NCI-H345 treated with DMSO at 0.1 percent for 48 hours (cell line): Measurements from ENCODE around the gene PIP5KL1.

ENCODE experiments used
- DNase-seq: peaks from one replicate; lab custom pipeline; 2025; ENCODE audit not compliant: unreplicated experiment; lab: John Stamatoyannopoulos, UW

PIP5KL1 gene, protein sequence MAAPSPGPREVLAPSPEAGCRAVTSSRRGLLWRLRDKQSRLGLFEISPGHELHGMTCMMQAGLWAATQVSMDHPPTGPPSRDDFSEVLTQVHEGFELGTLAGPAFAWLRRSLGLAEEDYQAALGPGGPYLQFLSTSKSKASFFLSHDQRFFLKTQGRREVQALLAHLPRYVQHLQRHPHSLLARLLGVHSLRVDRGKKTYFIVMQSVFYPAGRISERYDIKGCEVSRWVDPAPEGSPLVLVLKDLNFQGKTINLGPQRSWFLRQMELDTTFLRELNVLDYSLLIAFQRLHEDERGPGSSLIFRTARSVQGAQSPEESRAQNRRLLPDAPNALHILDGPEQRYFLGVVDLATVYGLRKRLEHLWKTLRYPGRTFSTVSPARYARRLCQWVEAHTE

DNA sequence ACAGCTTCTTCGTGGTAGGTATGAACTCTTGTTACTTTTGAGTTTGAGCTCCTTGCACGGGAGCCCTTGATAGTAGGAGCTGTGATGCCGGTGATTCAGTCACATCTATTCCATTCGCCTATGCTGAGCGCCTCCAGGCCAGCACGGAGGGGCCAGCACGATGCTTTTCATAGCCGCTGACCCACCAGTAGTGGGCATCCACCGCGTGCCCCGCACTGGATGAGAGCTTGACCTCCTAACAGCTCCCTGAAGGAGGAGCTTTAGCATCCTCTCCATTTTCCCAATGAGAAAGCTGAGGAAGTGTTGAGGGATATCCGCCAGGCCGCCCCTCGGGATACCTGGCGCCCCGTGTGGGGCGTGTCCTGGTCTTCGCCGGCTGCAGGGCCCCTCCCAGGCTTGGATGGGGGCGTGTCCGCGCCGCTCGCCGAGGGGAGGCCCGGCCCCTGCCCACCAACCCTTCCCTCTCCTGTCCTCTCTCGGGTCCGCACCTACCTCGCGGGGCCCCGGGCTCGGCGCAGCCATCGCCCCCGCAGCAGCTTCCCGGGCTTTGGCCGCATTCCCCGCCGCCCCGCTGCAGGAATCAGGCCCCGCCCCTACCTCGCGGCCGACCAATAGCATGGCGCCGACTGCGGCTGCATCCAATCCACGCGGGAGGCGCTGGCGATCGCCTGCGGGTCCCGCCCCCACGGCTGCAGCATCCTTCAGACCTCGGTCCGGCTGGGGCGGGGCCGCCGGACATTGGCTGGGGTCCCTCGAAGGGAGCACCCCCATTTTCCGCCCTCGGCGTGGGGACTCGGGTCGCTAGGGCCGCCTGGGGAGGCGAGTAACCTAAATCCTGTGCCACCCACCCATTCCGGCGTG is at the start of gene PIP5KL1:
Gene PIP5KL1, minus strand, starts transcription at position 547 of the 861 bp plus-strand sequence. Its CDS starts 25 bp downstream, at position 522.
- DNase-seq: peak; percentile 58

DNA sequence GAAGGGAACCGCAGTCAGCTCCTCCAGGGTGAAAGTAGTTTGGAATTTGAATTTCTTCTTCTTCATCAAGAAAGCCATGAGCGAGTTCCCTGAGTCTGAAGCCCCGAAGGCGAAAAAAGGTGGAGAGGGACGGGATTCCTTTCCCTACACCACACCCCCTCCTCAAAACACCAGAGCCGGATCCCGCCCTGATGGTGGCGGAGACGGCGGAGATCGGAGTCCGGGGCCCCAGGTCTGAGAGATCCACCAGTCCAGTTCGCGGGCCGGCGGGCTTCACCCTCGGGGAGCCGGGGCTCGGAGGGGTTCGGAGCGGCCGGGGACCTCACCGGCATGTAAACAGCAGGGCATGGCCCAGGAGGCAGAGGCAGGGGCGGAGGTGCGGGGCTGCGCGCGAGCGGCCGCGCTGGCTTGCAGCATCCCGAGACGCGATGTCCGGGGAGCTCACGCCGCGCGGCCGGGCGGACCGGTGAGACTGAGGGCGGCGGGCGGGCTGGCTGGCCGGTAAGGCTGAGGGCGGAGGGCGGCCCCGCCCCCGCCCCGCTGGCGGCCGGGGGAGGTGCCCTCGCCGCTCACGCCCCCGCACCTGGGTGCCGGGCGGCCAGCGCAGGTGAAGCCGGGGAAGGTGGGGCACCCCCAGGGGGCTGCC is 49.6 kb upstream of the PIP5KL1 start:
- peak; percentile 18 for DNase-seq

DNA sequence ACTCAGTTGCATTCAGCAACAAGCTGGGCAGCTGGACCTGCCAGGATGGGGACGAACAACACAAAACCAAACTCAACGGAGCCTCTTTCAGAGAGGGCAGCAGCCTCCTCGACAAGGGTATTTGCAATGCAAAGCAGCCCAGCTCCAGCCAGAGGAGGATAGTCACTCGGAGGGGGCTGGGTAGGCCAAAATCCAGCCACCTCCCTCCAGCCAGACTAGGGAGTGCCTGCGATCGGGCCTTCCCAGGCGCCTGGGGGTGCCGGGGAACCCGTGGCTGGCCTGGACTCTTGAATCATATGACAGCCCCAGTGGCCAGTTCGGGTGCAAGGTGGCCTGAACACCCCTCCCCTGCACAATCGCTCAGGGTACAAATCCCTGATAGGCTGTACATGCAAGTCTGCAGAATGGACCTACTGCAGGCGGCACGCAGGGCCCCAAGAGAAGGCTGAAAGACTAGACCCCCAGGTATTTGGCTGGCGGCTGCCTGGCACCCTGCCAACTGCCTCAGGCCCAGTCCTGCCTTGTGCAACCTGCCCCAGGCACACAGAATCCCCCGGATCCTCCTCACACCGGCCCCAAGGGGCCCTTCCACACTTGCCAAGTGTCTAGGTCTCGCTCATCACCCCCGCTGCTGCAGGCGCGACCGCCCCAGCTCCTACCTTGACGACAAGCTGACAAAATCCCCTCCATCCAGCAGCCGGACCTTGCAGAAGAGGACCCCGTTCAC is 48.9 kb upstream of the PIP5KL1 start:
- peak; percentile 47 for DNase-seq

DNA sequence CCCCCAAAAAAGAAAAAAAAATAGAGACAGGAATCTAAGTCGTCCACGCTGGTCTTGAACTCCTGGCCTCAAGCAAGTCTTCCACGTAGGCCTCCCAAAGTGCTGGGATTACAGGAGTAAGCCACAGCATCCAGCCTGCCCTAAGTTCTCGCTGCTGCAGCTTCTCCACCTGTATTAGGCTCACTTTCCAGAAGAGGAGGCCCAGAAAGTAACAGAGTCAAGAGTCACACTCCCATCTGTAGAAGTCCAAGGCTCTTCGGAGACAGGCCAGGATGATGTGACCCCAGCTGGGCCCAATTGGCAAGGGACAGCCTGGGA is 48.4 kb upstream of the PIP5KL1 start:
- DNase-seq: no peak

DNA sequence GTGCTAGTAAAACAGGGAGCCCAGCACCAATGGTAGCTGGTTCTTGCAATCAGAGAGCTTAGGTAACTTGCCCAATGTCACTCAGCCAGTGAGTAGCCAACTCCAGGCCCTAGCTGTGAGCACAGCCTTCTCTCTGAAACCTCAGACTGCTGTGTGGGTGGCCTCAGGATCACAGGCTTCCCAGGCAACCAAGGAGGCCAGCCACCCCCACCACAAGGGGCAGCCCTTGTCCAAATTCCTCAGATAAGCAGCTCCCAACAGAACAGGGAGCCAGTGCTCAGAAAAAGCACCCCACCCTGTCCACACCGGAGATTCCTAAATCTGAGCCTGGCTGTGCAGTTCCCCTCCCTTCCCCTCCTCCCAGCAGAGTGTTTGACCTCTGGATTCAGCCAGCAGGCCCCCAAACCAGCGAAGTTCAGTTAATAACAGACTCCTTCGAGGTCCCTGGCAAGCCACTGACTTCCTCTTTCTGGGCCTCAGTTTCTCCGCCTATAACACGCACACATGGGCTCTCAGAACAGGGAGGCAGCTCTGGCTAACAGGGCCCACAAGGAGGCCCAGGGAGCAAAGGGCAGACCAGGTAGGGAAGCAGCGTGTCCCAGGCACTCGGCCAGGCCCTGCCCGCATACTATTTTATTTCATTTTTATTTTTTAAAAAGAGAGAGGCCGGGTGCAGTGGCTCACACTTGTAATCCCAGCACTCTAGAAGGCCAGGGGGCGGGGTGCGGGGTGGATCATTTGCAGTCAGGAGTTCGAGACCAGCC is 47.5 kb upstream of the PIP5KL1 start:
- no peak for DNase-seq

DNA sequence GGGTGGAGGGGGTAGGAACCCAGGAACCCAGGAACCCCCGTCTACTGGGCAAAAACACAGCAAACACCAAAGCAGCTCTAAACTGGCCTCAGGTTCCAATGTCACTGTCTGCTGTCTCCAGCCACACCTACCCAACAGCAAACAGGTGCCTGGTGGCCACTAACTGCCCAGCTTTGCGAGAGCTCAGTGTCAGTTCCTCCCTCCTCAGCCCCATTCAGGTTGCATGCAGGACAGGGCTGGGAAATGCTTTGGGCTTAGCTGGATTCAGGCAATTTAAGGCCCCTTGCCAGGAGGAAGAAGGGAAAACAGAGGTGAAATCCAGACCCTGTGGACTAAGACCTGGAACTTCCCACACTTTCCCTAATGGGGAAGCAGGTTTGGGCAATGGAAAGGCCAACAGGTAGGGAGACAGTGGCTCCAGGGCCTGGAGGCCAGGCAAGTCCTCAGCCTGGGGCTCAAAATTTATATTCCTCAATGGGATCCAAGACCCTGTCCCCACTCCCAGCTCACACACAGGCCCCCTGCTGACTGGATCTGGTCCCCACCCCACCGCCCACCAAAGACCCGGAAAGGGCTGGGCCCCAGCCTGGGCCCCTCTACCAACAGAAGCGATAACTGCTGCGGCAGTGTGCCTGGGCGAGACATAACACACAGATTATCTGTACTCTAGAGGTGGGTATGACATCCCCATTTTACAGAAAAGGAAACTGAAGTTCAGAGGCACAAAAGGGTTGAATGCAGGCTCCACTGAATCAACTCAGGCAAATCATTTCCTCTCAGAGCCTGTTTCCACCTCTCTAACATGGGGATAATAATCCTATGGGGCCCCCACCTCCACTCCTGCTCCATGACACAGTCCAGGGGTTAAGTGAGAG is 46.7 kb upstream of the PIP5KL1 start:
- no peak for DNase-seq

DNA sequence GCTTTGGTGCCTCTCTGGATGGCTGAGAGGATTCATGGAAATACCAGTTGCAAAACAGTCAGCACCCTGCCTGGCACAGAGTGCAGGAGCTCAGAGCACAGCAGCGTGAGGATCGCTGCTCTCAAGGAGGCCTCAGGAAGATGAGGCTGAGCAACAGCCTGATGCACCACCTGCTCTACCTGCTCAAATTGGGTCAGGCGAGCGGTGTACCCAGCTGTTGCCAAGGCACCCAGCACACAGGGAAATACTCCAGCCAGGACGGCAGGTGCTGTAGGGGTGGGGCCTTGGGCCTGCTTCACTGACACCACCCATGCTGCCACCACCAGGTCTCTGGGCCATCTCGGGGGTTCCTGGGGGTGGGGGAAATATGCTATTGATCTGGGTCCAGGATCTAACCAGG is 45.9 kb upstream of the PIP5KL1 start:
- peak; percentile 78 for DNase-seq

DNA sequence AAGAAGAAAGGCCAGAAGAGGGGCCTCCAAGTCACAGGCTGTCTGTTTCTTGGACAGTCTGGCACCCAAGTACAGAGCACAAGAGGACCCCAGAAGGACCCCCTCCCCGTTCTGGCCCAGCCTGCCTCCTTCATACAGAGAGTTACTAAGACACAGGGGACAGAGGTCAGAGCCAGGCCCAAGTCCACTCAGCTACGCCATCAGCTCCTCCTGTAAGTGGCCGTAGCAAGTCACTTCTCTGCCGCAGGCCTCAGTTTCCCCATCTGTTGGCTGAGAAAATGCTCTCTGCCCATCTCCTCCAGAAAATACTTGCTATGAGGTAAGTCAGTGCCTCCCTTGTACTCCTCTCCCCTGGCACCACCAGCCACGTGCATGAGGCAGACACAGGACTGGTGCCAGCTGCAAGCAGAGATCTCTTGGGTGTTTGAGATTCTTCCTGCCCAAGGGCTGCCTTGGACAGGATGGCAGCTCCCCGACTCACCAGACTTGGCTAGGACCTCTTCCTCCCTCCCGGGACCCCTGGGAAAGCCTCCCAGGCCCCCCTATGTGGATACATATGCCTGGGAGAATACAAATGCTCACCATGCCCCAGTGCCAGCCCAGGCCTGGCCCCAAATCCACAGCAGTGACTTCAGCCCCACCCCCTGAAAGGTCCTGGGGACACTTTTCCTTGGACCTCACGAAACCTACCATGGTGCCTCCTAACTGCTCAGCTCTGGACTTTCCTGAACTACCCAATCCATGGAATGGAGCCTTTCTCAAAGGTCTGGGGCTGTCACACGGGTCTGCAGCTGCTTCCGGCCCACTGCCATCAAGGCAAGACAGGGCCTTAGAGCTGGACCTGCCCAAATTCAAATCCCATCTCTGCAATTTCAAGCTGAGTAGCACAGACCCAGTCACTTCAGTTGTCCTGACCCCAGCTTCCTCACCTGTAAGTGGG is 45.1 kb upstream of the PIP5KL1 start:
- DNase-seq: no peak

DNA sequence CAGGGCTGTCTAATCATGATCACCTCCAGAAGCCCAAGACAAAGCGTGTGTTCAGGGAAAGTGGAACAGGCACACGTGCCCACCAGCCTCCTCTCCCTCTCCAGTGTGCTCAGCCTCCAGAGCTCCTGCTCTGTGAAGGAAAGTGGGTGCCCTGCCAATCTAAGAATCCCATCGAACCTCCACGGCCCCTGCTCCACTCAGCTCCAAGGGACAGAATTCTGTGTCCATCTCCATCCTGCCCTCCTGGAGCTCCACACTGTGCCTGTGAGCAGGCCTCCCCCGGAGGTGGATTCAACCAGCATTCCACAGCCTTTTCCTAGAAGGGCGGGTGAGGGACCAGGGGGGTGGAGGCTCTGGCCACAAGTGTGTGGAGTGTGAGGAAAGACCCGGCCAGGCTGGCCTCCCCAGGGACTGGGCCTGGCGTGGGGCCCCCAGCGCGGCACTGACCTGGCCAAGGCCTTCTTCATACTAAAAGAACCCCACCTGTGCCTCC is 44.2 kb upstream of the PIP5KL1 start:
- no peak for DNase-seq

DNA sequence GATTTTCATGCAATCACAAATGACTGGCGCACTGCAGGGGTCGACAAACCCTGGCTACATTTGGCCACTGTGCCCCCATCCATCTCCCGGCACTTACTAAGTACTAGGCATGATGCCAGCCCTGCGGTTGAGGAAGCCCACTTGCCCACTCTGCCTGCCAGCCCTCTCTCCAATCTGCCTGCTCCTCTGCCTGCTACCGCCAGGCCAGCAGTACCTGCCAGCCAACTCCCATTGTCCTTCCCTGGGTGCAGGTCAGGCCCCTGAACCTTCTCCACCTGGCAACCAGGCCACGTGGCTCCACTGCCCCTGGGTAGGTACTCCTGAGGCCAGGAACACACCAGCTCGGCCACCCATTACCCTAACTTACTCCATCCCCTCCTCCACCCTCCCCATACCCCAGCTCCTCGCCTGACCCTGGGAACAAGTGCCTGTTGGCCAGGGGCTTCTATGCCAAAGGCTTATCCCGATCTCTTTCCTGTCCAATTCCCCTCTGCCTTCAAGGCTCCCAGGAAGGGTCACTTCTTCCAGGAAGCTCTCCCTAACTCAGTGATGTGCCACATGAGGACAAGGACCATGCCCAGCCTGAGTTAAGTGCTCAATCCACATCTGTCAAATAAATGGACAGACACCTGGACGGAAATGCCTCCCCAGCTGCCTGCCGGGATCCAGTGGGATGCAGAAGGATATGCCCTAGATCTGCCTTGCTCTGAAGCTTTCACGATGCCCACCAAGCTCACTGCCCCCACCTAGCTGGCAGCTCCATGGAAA is 43.6 kb upstream of the PIP5KL1 start:
- no peak for DNase-seq

DNA sequence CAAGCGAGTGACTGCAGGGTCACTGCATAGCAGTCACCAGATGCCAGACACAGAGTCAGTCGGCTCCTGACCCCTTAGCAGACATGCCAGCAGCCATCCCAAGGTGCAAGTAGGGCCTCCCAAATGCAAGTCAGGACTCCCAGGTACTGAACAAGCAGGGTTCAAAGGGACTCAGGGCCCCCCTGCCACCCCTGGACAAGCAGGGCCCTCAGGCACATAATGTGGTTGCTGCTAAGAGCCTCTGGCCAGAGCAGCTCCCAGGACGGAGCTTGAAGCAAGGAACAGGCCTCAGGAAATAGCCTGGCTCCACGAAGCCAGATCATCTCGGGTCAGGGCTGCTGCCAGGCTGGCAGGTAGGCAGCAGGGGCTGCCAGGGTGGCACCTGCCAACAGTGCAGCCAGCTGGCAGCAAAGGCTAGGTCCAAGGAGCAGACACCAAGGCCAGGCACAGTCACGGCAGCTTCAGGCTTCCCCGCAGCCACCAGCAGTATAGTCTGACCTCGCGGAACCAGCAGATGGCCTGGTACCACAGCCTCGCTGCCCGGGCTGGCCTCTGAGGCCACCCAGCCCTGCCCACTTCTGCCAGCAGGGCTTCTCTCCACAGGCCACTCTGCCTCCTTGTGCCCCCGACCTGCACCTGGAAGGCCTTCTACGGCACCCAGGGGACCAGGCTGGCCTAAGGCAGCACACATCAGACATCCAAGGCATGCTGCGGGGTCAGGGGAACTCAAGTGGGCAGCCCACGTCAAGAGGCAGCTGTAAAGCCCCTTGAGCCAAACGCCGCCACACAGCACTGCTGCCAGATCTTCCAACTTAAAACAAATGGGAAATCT is 42.8 kb upstream of the PIP5KL1 start:
- no peak for DNase-seq

DNA sequence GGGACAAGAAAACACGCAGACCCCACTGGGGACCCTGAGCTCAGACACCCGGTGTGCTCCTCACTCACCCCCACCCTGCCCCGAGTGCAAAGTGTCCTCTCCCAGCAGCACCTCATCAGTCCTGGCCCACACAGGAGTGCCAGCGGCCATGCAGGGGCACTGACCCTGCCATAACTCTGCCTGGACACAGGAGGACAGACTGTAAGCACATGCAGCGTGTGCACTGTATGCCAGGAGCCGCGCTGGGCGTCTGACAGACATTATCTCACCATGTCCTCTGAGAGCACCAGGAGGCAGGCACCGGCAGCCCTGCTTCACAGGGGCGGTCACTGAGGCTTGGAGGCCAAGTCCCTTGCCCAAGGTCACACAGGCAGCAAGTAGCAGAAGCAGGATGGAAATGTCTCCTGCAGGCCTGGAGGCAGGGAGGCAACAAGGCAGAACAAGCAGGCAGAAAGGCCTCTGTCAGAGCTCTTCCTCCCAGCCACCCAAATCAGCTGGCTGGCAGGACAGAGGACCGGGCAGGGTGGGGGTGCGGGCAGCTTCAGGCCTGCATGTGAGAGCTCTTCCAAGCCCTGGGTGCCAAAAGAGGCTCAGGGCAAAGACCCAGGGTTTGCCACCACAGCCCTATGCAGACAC is 41.8 kb upstream of the PIP5KL1 start:
- no peak for DNase-seq

DNA sequence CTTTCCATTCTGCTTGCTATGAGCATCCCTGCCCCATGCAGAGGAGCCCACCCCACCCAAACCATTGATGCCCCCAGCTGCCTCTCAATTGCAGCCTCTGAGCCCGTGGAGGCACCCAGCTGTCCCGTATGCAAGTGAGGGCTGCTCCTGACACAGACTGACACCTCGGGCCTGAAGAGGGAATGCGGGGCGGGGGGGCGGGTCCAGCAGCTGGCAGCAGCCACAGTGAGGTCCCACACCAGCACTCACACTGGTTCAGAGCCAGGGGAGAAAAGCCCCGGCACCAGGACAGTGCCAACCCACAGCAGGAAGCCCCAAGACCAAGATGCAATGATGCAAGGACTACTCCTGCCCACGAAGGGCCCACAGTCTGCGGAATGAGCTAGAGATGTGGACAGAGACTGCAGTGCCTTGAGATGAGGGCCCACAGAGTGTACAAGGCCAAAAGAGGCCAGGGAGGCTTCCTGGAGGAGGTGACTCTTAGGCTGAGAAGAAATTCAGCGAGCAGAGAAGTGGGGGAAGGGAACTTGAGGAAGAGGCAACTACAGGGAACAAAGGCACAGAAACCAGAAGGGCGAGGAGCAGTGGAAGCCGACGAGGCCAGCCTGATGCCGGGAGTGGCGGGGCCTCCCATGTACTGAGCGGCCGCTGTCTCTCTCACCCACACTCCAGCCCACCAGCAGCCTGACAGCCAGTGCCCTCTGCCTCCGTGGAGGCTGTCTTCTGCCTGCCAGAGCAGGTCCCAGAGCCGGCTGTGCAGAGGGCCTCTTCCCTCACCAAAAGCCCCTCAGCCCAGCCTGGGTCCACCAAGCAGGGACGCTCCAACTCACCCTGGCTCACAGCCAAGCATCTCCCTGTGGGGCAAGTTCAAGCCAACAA is 41.0 kb upstream of the PIP5KL1 start:
- no peak for DNase-seq

DNA sequence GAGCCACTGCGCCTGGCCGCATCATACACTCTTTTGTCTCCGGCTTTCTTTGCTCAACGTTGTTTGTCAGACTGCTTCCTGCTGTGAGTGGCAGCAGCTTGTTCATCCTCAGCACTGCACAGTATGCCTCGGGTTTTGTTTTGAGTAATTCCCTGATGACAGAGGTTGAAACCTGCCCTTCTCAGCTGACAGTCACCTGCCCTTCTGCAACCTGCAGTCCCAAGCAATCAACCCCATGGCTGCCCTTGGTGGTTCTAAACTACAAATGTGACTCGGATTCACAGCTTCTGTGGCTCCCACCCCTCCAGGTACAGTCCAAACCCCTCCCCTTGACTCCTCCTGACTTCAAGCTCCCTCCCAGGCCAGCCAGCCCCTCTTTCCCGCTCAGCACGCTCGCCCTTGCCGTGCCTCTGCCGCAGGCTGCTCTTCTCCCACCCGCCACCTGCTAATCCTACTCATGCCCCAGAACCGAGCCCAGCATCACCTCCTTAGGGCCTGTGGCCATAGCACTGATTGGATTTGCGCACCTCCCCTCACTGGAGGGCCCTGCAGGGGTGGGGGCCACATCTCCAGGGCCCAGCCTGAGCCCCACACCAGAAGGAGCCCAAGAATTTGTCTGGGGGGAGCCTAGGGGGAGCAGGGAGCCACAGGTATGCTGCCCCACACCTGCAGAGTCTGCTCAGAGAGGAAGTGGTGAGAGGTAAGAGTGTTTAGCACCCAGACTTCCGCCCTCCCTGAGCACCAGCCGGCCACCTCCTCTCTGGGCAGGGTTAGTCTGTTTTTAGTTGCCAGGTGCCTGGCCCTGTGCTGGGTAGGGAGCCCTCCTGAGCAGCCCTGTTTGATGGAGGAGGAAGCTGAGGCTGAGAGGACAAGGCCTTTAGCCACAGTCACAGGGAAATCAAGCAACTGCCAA is 40.1 kb upstream of the PIP5KL1 start:
- peak; percentile 96 for DNase-seq
